ENCODE results near the gene FBLN1.
"Not testable (repeated sequence)": the region's sequence is repeated elsewhere in the genome, so short reads cannot be mapped to it uniquely, and the experiment has no call there.

Gene FBLN1

GRCh38 chr22:45612940-45613339, 110.3 kb downstream of the FBLN1 start:
- DNase-seq (ENCODE audit: low read depth) = no peak

- no peak for DNase-seq (ENCODE audit: low read depth)
These were observed 112.7 kb downstream of the FBLN1 start for GRCh38 chr22:45615364-45615763.

DNA sequence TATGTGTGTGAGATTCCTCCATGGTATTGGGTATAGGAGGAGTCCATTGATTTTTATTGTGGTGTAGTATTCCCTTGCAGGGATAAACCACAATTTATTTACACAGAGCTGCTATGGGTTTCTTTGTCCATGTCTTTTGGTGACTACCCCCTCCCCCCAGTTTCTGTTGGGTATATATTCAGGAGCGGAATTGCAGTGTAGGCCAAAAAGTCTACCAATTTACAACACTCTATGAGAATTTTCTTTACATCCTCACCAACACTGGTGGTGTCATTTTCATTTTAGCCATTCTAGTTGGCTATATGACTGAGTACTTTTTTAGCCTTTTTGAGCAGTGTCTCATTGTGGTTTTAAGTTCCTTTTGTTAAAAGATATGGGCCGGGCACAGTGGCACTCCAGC, 113.7 kb downstream of the FBLN1 start:
- no peak for DNase-seq (ENCODE audit: low read depth)

- no peak for DNase-seq (ENCODE audit: low read depth)
These were observed 115.3 kb downstream of the FBLN1 start for GRCh38 chr22:45617948-45618347.

GRCh38 chr22:45620706-45621105, 118.0 kb downstream of the FBLN1 start:
- no peak for DNase-seq (ENCODE audit: low read depth)

GRCh38 chr22:45621836-45622600, 119.3 kb downstream of the FBLN1 start:
- no peak for DNase-seq (ENCODE audit: low read depth)

DNA sequence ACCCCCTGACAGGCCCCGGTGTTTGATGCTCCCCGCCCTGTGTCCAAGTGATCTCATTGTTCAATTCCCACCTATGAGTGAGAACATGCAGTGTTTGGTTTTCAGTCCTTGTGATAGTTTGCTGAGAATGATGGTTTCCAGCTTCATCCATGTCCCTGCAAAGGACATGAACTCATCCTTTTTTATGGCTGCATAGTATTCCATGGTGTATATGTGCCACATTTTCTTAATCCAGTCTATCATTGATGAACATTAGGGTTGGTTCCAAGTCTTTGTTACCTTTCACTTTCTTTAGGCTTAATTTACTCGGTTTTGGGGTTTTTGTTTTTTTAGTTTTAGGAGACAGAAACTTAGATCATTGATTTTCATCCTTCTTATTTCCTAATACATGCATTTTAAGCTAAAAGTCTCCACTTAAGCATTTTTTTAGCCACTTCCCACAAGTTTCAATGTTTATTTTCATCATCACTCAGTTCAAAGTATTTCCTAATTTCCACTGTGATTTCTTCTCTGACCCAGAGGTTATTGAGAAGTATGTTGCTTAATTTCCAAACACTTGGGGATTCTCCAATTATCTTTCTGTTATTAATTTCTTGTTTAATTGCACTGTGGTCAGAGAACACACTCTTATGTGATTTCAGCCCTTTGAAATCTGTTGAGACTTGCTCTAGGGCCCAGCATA, 120.9 kb downstream of the FBLN1 start:
- DNase-seq (ENCODE audit: low read depth) = not testable (repeated sequence)

- DNase-seq (ENCODE audit: low read depth) = no peak
These were observed 123.5 kb downstream of the FBLN1 start for GRCh38 chr22:45626198-45626651.

- no peak for DNase-seq (ENCODE audit: low read depth)
These were observed 125.0 kb downstream of the FBLN1 start for GRCh38 chr22:45627489-45628233.

DNA sequence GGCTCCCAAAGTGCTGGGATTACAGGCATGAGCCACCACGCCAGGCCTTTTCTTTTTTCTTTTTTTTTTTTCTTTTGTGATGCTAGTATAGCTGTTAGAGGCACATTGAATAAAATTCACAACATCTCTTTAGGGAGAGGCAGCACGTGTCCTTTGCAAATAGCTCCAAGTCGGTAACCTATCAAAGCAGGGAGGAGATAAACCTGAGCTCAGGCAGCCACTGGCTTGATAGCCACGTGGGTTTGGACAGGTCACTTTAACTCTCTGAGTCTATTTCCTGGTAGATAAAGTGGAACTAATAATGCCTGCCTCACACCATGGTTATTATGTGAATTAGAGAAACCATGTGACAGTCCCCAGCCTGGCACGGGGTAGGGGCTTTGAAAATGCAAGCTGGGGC, 125.8 kb downstream of the FBLN1 start:
- DNase-seq (ENCODE audit: low read depth) = no peak

GRCh38 chr22:45629469-45630089, 126.9 kb downstream of the FBLN1 start:
- DNase-seq (ENCODE audit: low read depth) = no peak

DNA sequence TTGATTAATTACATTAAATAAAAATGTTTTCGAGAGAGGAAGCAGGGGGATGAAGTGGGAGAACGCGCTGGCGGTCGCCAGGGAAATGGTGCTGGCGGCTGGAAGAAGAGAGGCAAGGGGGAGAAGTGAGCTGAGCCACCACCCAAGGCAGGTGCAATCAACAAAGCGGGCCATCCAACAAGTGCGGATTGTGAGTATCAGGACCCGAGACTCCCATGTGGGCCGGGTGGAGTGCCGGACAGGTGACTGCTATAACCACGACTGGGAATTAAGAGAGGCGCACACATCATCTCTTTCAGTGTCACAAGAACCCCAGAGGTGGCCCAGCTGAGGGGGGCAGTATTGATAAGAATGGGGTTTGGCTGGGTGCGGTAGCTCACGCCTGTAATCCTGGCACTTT, 127.8 kb downstream of the FBLN1 start:
- DNase-seq (ENCODE audit: low read depth) = no peak

DNA sequence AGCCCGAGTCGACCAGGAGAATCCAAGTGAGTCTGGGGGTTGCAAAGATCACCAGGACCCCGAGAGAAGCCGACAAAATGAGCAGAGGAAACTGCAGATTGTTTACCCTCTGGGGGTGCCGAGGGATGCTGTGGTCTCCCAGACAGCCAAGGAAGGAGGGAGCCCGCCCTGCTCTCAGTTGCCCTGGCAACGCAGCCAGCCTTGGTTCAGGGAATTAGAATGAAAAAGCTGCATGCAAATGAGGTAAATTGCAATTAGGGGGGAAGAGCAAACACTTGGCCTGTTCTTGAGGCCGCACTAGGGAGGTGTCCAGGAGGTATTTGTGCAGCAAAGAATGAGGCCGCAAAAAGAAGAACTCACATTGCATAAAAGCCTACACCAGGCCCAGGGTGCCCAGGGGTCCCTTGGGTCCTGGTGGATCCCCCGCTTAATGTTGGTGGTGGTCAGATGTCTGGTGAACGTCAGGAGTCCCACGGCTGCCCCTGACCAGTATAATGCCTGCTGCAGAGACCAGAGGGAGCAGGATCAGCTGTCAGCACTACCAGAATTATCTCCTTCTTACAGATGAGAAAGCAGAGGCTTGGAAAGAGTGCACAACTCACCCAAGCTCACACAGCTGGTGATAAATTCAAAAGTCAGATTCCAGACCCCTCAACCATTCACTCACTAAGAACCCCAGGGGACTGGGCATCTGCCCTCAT, 128.6 kb downstream of the FBLN1 start:
- no peak for DNase-seq (ENCODE audit: low read depth)

DNA sequence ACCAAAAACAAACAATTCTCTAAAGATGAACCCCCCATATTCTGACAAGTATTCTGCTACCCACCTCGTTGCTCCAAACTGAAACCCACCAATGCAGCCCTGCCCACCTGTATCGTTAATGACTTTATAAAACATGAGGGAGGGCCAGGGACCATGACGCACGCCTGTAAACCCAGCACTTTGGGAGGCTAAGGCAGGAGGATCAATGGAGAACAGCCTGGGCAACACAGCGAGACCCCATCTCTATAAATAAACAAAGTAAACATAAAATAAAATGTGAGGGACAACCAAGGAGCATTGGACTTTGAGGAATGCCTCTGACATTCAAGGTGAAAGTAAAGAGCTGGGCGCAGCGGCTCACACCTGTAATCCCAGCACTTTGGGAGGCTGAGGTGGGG, 129.2 kb downstream of the FBLN1 start:
- DNase-seq (ENCODE audit: low read depth) = no peak

GRCh38 chr22:45632791-45633515, 130.3 kb downstream of the FBLN1 start:
- no peak for DNase-seq (ENCODE audit: low read depth)

DNA sequence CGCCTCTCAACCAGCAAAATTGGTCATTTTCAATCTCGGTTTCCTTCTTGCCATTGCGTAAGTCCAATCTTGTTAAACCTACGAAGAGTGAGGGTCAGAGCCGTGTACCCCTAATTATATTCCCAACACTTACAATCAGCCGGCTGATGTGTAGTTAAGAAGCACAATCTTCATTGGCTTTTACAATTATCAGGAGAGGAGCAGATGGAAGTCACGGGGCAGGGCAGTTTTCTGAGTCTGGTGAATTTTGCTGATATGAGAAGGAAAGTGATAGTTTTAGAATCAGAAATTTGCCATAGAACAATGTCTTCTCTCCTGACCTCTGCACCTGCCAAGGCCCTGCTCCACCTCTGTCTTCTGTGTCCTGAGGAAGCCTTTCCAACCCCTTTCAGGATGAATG, 134.0 kb downstream of the FBLN1 start:
- no peak for DNase-seq (ENCODE audit: low read depth)

GRCh38 chr22:45638197-45638596, 135.5 kb downstream of the FBLN1 start:
- no peak for DNase-seq (ENCODE audit: low read depth)

DNA sequence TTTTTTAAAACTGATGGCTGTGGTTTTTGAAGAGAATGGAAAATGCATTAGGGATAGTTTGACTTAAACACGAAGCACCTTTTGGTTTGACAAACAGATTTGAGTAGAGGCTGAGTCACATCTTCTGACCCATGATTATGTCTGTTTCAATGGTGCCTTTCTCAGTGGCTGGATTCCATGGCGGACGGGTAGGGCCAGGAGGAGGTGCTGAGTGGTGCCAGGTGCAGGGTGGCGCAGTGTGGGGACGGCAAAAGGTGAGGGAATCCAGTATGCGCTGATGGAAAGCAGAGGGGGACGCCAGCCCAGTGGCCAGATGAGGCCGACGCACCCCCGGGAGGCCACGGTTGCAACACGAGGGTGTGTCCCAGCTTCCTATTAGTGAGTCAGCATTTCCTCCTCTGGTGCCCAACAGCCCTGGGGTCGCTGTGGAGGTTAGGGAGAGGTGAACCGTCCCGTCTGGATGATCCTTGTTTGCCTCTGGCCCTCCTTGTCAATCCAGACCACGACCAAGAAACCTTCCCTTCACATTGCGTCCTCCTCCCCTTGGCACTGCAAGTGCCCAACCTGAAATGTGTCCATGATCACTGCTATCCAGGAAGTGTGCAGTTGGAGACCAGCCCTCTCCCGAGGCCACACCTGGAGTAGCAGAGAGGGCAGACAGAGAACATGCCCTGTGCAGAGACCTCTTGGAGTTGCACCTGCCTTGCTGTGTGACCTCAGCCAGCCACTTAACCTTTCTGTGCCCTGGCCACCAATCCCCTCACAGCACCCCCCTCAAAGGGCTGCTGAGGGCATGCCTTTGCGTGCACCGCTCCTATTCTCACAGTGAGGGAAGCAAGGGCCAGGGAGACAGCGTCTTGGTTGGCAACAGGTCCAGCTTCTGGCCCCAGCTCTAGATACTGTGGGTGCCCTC, 136.4 kb downstream of the FBLN1 start:
- peak; percentile 45 for DNase-seq (ENCODE audit: low read depth)

- no peak for DNase-seq (ENCODE audit: low read depth)
These were observed 137.0 kb downstream of the FBLN1 start for GRCh38 chr22:45639747-45640102.

- DNase-seq (ENCODE audit: low read depth) = no peak
These were observed 137.7 kb downstream of the FBLN1 start for GRCh38 chr22:45640291-45640940.
